ENCODE results near the gene LMBR1L. TPM values are rescaled to one million over a fixed set of nuclear protein-coding genes. Genes with fewer than 3 reads are reported as not detected.

Gene LMBR1L
- total RNA-seq, 1 experiment from 2014 or later: 46.8 TPM

DNA sequence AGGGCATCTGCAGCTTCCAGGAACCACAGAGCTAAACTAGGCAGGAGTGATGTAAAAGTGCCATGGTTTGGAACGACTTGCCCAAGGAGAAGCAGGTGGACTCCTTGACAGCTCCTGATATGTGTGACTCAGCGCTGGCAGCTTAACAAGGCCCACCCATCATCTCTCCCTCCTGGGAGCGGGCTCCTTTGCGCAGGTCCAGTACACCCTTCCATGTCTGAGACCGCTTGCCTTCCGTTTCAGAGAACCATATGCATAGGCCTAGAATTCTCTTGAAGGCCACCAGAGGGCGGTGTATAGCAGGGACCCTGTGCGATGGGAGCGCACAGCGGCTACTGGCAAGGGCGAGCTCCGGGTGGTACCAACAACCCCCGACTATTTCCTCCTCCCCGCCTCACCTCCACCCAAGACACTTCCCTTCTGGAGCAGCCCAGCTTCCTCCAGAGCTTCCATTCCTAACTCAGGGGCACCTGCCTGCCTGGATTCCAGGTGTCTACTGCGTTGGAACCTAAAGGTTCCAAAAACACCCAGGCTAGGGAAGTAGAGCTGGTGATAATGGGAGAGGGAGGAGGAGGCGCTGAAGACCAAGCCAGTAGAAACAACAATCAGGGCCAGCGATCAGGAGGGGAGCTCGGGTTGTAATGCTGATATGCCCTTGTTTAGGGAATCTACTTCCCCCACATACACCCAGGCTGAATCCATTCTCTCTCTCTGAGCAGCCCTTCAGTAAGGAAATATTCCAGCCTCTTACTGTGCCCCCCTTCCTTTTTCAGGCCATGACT is 22.3 kb downstream of the LMBR1L start:
- no peaks in the 10 kb centered on the region for H3K9me3 ChIP-seq (ENCODE audit: low read length)
- peak overlapping the region; percentile 69 for H3K4me2 ChIP-seq (ENCODE audit: low read depth, low read length, poor library complexity, severe bottlenecking)
- H4K20me1 ChIP-seq (ENCODE audit: insufficient read depth, low read depth, low read length): no peaks in the 10 kb centered on the region
- no peaks in the 10 kb centered on the region for H3K36me3 ChIP-seq (ENCODE audit: insufficient read depth, low read length)
- H3K4me3 ChIP-seq (ENCODE audit: low read length): peak overlapping the region; percentile 42; the same call in 1 of the 2 replicates
- H3K9me2 ChIP-seq (replicated peaks; ENCODE audit: insufficient read depth, low read length): no peaks in the 10 kb centered on the region
- H3K9ac ChIP-seq (ENCODE audit: low read length): peak overlapping the region; percentile 52
- peak; percentile 94 for DNase-seq
- H3K27ac ChIP-seq (ENCODE audit: low read length): no peak overlapping the region
- H3K27me3 ChIP-seq (ENCODE audit: low read length): no peaks in the 10 kb centered on the region
- H2AFZ ChIP-seq (ENCODE audit: low read length): peak overlapping the region; percentile 99
- peaks cover 19% of the 10 kb centered on the region for H3K4me1 ChIP-seq (ENCODE audit: low read length)
- H3K79me2 ChIP-seq (ENCODE audit: low read length): no peaks in the 10 kb centered on the region

DNA sequence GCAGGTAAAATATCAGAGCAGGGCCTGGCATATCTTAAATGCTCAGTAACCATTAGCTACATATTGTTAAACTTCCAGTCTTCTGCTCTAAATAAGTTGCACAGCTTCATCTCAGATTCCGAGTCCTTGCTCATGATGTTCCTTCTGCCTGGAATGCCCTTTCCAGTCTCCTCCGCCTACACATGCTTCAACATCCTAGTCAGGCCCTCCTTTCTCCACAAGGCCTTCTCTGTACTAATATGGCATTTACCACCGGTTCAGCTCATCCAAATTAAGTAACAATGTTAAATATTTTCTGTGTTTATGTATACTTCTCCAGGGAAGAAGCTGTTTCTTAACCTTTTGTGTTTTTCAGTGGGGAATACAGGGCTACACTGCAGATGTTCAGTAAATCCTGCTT is 24.5 kb downstream of the LMBR1L start:
- peaks cover 19% of the 10 kb centered on the region for H3K4me1 ChIP-seq (ENCODE audit: low read length)
- no peak overlapping the region for H3K4me2 ChIP-seq (ENCODE audit: low read depth, low read length, poor library complexity, severe bottlenecking)
- no peak for DNase-seq
- no peaks in the 10 kb centered on the region for H3K27me3 ChIP-seq (ENCODE audit: low read length)
- no peaks in the 10 kb centered on the region for H3K9me3 ChIP-seq (ENCODE audit: low read length)
- H3K27ac ChIP-seq (ENCODE audit: low read length): no peak overlapping the region
- H3K79me2 ChIP-seq (ENCODE audit: low read length): no peaks in the 10 kb centered on the region
- H3K36me3 ChIP-seq (ENCODE audit: insufficient read depth, low read length): no peaks in the 10 kb centered on the region
- H3K4me3 ChIP-seq (ENCODE audit: low read length): no peak overlapping the region
- no peaks in the 10 kb centered on the region for H3K9me2 ChIP-seq (replicated peaks; ENCODE audit: insufficient read depth, low read length)
- H2AFZ ChIP-seq (ENCODE audit: low read length): no peak overlapping the region
- H4K20me1 ChIP-seq (ENCODE audit: insufficient read depth, low read depth, low read length): no peaks in the 10 kb centered on the region
- no peak overlapping the region for H3K9ac ChIP-seq (ENCODE audit: low read length)

DNA sequence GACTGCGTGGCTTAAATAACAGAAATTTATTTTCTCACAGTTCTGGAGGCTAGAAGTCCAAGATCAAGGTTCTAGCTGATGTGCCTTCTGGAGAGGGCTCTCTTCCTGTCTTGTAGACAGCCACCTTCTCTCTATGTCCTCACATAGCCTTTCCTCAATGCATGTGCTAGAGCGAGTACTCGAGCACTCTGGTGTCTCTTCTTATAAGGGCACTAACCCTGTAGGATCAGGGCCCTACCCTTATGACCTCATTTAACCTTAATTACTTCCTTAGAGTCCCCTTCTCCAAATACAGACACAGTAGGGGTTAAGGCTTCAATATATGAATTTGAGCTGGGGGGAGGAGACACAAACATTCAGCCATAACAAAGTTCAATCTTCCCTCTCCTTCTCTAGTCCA is 26.2 kb downstream of the LMBR1L start:
- no peaks in the 10 kb centered on the region for H3K79me2 ChIP-seq (ENCODE audit: low read length)
- DNase-seq: no peak
- H2AFZ ChIP-seq (ENCODE audit: low read length): no peak overlapping the region
- H3K36me3 ChIP-seq (ENCODE audit: insufficient read depth, low read length): no peaks in the 10 kb centered on the region
- no peak overlapping the region for H3K27ac ChIP-seq (ENCODE audit: low read length)
- H4K20me1 ChIP-seq (ENCODE audit: insufficient read depth, low read depth, low read length): no peaks in the 10 kb centered on the region
- no peaks in the 10 kb centered on the region for H3K27me3 ChIP-seq (ENCODE audit: low read length)
- H3K9me3 ChIP-seq (ENCODE audit: low read length): no peaks in the 10 kb centered on the region
- H3K4me1 ChIP-seq (ENCODE audit: low read length): peaks cover 12% of the 10 kb centered on the region
- no peak overlapping the region for H3K9ac ChIP-seq (ENCODE audit: low read length)
- H3K4me3 ChIP-seq (ENCODE audit: low read length): no peak overlapping the region
- no peak overlapping the region for H3K4me2 ChIP-seq (ENCODE audit: low read depth, low read length, poor library complexity, severe bottlenecking)
- no peaks in the 10 kb centered on the region for H3K9me2 ChIP-seq (replicated peaks; ENCODE audit: insufficient read depth, low read length)

- H3K4me3 ChIP-seq (ENCODE audit: low read length): no peak overlapping the region
- no peak overlapping the region for H3K9ac ChIP-seq (ENCODE audit: low read length)
- no peaks in the 10 kb centered on the region for H3K9me3 ChIP-seq (ENCODE audit: low read length)
- H4K20me1 ChIP-seq (ENCODE audit: insufficient read depth, low read depth, low read length): no peaks in the 10 kb centered on the region
- no peak overlapping the region for H2AFZ ChIP-seq (ENCODE audit: low read length)
- no peaks in the 10 kb centered on the region for H3K36me3 ChIP-seq (ENCODE audit: insufficient read depth, low read length)
- no peaks in the 10 kb centered on the region for H3K9me2 ChIP-seq (replicated peaks; ENCODE audit: insufficient read depth, low read length)
- H3K27ac ChIP-seq (ENCODE audit: low read length): no peak overlapping the region
- no peaks in the 10 kb centered on the region for H3K4me1 ChIP-seq (ENCODE audit: low read length)
- H3K4me2 ChIP-seq (ENCODE audit: low read depth, low read length, poor library complexity, severe bottlenecking): no peak overlapping the region
- H3K27me3 ChIP-seq (ENCODE audit: low read length): no peaks in the 10 kb centered on the region
- no peak for DNase-seq
- H3K79me2 ChIP-seq (ENCODE audit: low read length): no peaks in the 10 kb centered on the region
These were observed 30.9 kb downstream of the LMBR1L start for GRCh38 chr12:49079793-49080192.

- no peak for DNase-seq
- H3K27me3 ChIP-seq (ENCODE audit: low read length): no peaks in the 10 kb centered on the region
- no peaks in the 10 kb centered on the region for H3K36me3 ChIP-seq (ENCODE audit: insufficient read depth, low read length)
- no peak overlapping the region for H3K27ac ChIP-seq (ENCODE audit: low read length)
- H3K4me1 ChIP-seq (ENCODE audit: low read length): peaks cover 13% of the 10 kb centered on the region
- no peaks in the 10 kb centered on the region for H4K20me1 ChIP-seq (ENCODE audit: insufficient read depth, low read depth, low read length)
- H3K9ac ChIP-seq (ENCODE audit: low read length): no peak overlapping the region
- no peak overlapping the region for H3K4me3 ChIP-seq (ENCODE audit: low read length)
- H3K9me3 ChIP-seq (ENCODE audit: low read length): no peaks in the 10 kb centered on the region
- no peak overlapping the region for H2AFZ ChIP-seq (ENCODE audit: low read length)
- H3K79me2 ChIP-seq (ENCODE audit: low read length): peaks cover 7% of the 10 kb centered on the region; the same call in 1 of the 2 replicates
- no peaks in the 10 kb centered on the region for H3K9me2 ChIP-seq (replicated peaks; ENCODE audit: insufficient read depth, low read length)
- H3K4me2 ChIP-seq (ENCODE audit: low read depth, low read length, poor library complexity, severe bottlenecking): no peak overlapping the region
These were observed 39.7 kb downstream of the LMBR1L start for GRCh38 chr12:49070971-49071370.

GRCh38 chr12:49069507-49070346 is 40.9 kb downstream of the LMBR1L start, which contains the start of gene RHEBL1:
TSS of gene RHEBL1 (minus strand) at chr12:49069979. CDS start at chr12:49069785, 194 bp downstream.
- H3K9me3 ChIP-seq (ENCODE audit: low read length): no peaks in the 10 kb centered on the region
- H2AFZ ChIP-seq (ENCODE audit: low read length): peak within 1 kb of the TSS; percentile 99
- peak within 1 kb of the TSS; percentile 94 for H3K4me3 ChIP-seq (ENCODE audit: low read length)
- H3K9me2 ChIP-seq (replicated peaks; ENCODE audit: insufficient read depth, low read length): no peaks in the 10 kb centered on the region
- DNase-seq: peak; percentile 99
- peak within 1 kb of the TSS; percentile 46 for H3K27ac ChIP-seq (ENCODE audit: low read length)
- H3K27me3 ChIP-seq (ENCODE audit: low read length): no peaks in the 10 kb centered on the region
- H3K4me1 ChIP-seq (ENCODE audit: low read length): peaks cover 15% of the 10 kb centered on the region
- H3K36me3 ChIP-seq (ENCODE audit: insufficient read depth, low read length): no peaks in the 10 kb centered on the region
- peaks cover 7% of the 10 kb centered on the region; the same call in 1 of the 2 replicates for H3K79me2 ChIP-seq (ENCODE audit: low read length)
- H4K20me1 ChIP-seq (ENCODE audit: insufficient read depth, low read depth, low read length): no peaks in the 10 kb centered on the region
- peak within 1 kb of the TSS; percentile 83 for H3K9ac ChIP-seq (ENCODE audit: low read length)
- peak within 1 kb of the TSS; percentile 95 for H3K4me2 ChIP-seq (ENCODE audit: low read depth, low read length, poor library complexity, severe bottlenecking)

DNA sequence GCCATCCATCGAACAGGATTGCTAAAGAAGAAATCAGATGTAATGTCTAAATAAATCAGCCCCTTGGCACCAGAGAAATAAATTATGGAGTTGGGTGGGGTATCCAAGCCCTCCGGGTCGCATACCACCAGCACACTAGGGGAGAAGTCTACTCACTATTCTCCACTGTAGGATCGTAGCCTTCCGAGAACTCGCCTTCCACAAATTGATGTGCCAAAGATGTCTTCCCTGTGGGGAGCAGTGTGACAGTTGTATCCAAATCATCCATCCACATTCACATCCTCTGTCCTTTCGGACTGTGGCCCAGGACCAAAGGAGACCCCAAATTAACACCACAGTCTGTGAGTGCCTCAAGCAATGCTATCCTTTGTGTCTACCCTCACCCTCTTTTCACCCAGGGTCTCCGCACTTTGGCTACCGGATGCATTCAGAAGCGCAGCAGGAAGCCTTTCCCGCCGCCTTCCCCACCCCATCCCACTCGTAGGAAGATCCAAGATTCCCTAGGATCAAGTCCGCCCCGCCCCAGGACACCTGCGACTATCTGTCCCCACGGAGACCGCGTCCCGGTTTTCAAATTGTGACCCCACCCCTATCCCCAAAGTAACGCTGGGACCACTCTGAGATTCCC is 41.7 kb downstream of the LMBR1L start:
- Histone ChIP-seq H3K27me3 (ENCODE audit: low read length) (no peaks in the 10 kb centered on the region), H3K9ac (ENCODE audit: low read length) (peak overlapping the region; percentile 83), H3K4me1 (ENCODE audit: low read length) (peaks cover 23% of the 10 kb centered on the region), H3K27ac (ENCODE audit: low read length) (peak overlapping the region; percentile 31), H3K4me3 (ENCODE audit: low read length) (peak overlapping the region; percentile 94), H4K20me1 (ENCODE audit: insufficient read depth, low read depth, low read length) (no peaks in the 10 kb centered on the region), H3K79me2 (ENCODE audit: low read length) (peaks cover 7% of the 10 kb centered on the region; the same call in 1 of the 2 replicates), H3K36me3 (ENCODE audit: insufficient read depth, low read length) (no peaks in the 10 kb centered on the region), H3K9me3 (ENCODE audit: low read length) (no peaks in the 10 kb centered on the region), H3K4me2 (ENCODE audit: low read depth, low read length, poor library complexity, severe bottlenecking) (peak overlapping the region; percentile 95), H2AFZ (ENCODE audit: low read length) (peak overlapping the region; percentile 99), H3K9me2 (replicated peaks; ENCODE audit: insufficient read depth, low read length) (no peaks in the 10 kb centered on the region)
- DNase-seq: no peak

GRCh38 chr12:49066120-49066519 is 44.5 kb downstream of the LMBR1L start:
- H3K27me3 ChIP-seq (ENCODE audit: low read length): no peaks in the 10 kb centered on the region
- no peak overlapping the region for H3K9ac ChIP-seq (ENCODE audit: low read length)
- H3K79me2 ChIP-seq (ENCODE audit: low read length): peaks cover 16% of the 10 kb centered on the region
- H3K9me3 ChIP-seq (ENCODE audit: low read length): no peaks in the 10 kb centered on the region
- no peak for DNase-seq
- H3K4me1 ChIP-seq (ENCODE audit: low read length): peaks cover 44% of the 10 kb centered on the region
- no peak overlapping the region for H3K4me2 ChIP-seq (ENCODE audit: low read depth, low read length, poor library complexity, severe bottlenecking)
- H4K20me1 ChIP-seq (ENCODE audit: insufficient read depth, low read depth, low read length): no peaks in the 10 kb centered on the region
- H2AFZ ChIP-seq (ENCODE audit: low read length): no peak overlapping the region
- H3K36me3 ChIP-seq (ENCODE audit: insufficient read depth, low read length): no peaks in the 10 kb centered on the region
- no peak overlapping the region for H3K4me3 ChIP-seq (ENCODE audit: low read length)
- no peak overlapping the region for H3K27ac ChIP-seq (ENCODE audit: low read length)
- no peaks in the 10 kb centered on the region for H3K9me2 ChIP-seq (replicated peaks; ENCODE audit: insufficient read depth, low read length)

Data from Karpas-422 (cell line).